SK-N-SH treated with all-trans-retinoic acid at 6 μM for 48 hours (cell line): ENCODE data around the gene LAMC1.

Experiments used
- ARNTL ChIP-seq: fragments of 450-650 bp; formaldehyde crosslinking; IDR thresholded peaks from 2 replicates; pipeline ENCODE4 v1.5.0; 2020; ENCODE audit warnings: low read depth, mild to moderate bottlenecking, moderate library complexity, borderline replicate concordance
- BACH2 ChIP-seq: fragments of 250-450 bp; sonication (Bioruptor Pico); IDR thresholded peaks from 2 replicates; pipeline ENCODE4 v1.9.0; 2021; ENCODE audit warnings: mild to moderate bottlenecking, borderline replicate concordance

DNA sequence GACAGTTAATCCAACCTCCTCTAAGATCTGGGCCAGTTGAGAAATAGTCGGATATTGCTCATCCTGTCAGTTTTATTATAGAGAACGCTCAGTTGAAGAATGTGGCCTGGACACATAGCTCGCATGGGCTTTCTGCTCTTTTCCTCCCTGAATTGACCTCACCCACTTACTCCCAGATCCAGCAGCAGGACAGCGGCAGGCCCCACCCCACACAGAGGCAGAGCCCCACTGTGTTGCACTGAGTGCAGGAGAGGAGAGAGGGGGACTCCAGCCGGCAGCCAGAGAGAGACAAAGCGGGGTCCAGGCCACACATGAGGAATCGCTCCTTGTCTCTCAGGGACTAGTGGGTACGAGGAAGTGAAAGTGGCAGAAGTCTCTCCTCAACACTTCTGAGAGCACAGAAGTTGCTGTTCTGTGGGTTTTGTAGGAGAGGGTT lies 78.6 kb downstream of the LAMC1 start:
- no peak for TF ChIP-seq ARNTL (CRISPR knock-in tag)
- TF ChIP-seq BACH2 (CRISPR knock-in tag), result no peak
